ENCODE results near the gene TMCO6.

DNA sequence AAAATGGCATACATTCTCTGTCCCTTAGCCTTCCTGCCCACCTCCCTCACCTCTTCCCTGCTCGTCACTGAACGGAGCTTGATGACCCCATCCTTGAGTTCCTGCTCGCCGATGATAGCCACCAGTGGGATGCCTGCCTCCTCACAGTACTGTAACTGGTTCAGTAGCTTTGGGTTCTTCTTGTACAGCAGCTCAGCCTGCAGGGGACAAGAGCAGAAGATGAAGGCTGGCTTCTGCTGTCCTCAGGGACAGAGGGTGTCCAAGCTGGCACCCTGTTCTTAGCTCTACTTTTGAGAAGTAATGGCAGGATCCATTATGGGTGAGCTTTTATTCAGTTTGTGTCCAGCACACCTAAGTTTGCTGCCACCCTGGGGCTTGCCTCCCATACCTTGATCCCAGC lies 35.4 kb downstream of the TMCO6 start:
- TF ChIP-seq TAF1 (IDR thresholded peaks at IDR 0.05; ENCODE audit: borderline replicate concordance, insufficient read depth, low read length) (no peak), POLR2AphosphoS5 (IDR thresholded peaks at IDR 0.05; ENCODE audit: low read depth, low read length) (no peak), REST (IDR thresholded peaks at IDR 0.05; ENCODE audit: insufficient read depth in 1 of 2, low read depth in 2 of 2, low read length in 2 of 2) (no peak), SIN3A (IDR thresholded peaks at IDR 0.05; ENCODE audit: borderline replicate concordance, insufficient read depth, low read length) (no peak), FOXP2 (optimal IDR thresholded peaks at IDR 0.05; ENCODE audit: borderline replicate concordance, extremely low read depth, extremely low read length, insufficient read depth) (no peak)
